ENCODE data around the gene BBIP1. TPM values are rescaled to one million over a fixed set of nuclear protein-coding genes. Genes with fewer than 3 reads are reported as not detected.

The BBIP1 gene
- total and polyA plus RNA-seq, 10 of the 15 experiments (the other 5 are each of a cell fraction or from before 2014, with no cell fraction given), result 13.8 to 40.8 (median 31.3) TPM

DNA sequence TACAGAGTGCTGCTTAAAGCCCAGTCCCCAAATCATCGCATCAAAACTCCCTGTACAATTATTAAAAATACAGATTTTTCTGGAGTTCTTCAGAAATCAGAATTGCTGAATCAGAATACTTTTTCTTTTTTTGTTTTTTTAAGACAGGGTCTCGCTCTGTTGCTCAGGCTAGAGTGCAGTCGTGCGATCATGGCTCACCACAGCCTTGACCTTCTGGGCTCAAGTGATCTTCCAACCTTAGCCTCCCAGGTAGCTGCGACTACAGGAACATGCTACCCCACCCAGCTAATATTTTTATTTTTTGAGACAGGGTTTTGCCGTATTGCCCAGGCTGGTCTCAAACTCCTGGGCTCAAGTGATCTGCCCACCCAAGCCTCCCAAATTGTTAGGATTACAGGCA, 3.9 kb downstream of the BBIP1 start (continued):
- TF ChIP-seq ZNF592 (IDR thresholded peaks at IDR 0.05) (no peak), RBBP5 (conservative IDR thresholded peaks at IDR 0.05) (no peak), MYC (IDR thresholded peaks at IDR 0.05; ENCODE audit: insufficient read depth, insufficient read length, insufficient replicate concordance, low read length, severe bottlenecking) (no peak), RUNX3 (IDR thresholded peaks at IDR 0.05; ENCODE audit: low read length) (peak; percentile 69), SREBF1 (IDR thresholded peaks at IDR 0.05; ENCODE audit: low read length) (no peak), TARDBP (IDR thresholded peaks at IDR 0.05; ENCODE audit: borderline replicate concordance) (no peak), NR2F1 (conservative IDR thresholded peaks at IDR 0.05) (peak; percentile 88), TAF1 (IDR thresholded peaks at IDR 0.05; ENCODE audit: borderline replicate concordance, low read depth, low read length) (no peak), RB1 (IDR thresholded peaks at IDR 0.05; ENCODE audit: borderline replicate concordance) (no peak), CBFB (IDR thresholded peaks at IDR 0.05; ENCODE audit: low read depth) (no peak), NFIC (IDR thresholded peaks at IDR 0.05; ENCODE audit: low read depth, low read length) (peak; percentile 25; the same call in 1 of the 2 replicates)

Data from GM12878 (cell line).